DMS 273 (cell line): ENCODE results near the gene SIGLEC14.
"Not testable (repeated sequence)": the region's sequence is repeated elsewhere in the genome, so short reads cannot be mapped to it uniquely, and the experiment has no call there.

Experiments used
- DNase-seq: peaks from one replicate; lab custom pipeline; 2025; ENCODE audit not compliant: unreplicated experiment; lab: John Stamatoyannopoulos, UW

SIGLEC14 gene

GRCh38 chr19:51675911-51676565 lies 29.4 kb upstream of the SIGLEC14 start:
- DNase-seq: peak; percentile 48

GRCh38 chr19:51668216-51668615 lies 21.6 kb upstream of the SIGLEC14 start:
- no peak for DNase-seq

- no peak for DNase-seq
Observed at GRCh38 chr19:51664997-51665396, 18.4 kb upstream of the SIGLEC14 start.

GRCh38 chr19:51664131-51664530 lies 17.5 kb upstream of the SIGLEC14 start:
- DNase-seq: no peak

GRCh38 chr19:51663650-51664049 lies 17.0 kb upstream of the SIGLEC14 start:
- no peak for DNase-seq

GRCh38 chr19:51660975-51661600 lies 14.5 kb upstream of the SIGLEC14 start:
- DNase-seq: peak; percentile 89

GRCh38 chr19:51654783-51655182 lies 8.2 kb upstream of the SIGLEC14 start:
- DNase-seq: peak; percentile 6

- no peak for DNase-seq
Observed at GRCh38 chr19:51653162-51653561, 6.5 kb upstream of the SIGLEC14 start.

GRCh38 chr19:51652266-51652665 lies 5.6 kb upstream of the SIGLEC14 start:
- DNase-seq: no peak

GRCh38 chr19:51651216-51651846 lies 4.7 kb upstream of the SIGLEC14 start:
- DNase-seq: no peak

- DNase-seq: no peak
Observed at GRCh38 chr19:51647318-51647717, 693 bp upstream of the SIGLEC14 start.

GRCh38 chr19:51644636-51645271 lies 1.9 kb downstream of the SIGLEC14 start:
- no peak for DNase-seq

GRCh38 chr19:51641648-51642047 lies 5.0 kb downstream of the SIGLEC14 start:
- no peak for DNase-seq

GRCh38 chr19:51640386-51640785 lies 6.2 kb downstream of the SIGLEC14 start:
- no peak for DNase-seq

- no peak for DNase-seq
Observed at GRCh38 chr19:51639916-51640315, 6.7 kb downstream of the SIGLEC14 start.

- DNase-seq: peak; percentile 45
Observed at GRCh38 chr19:51637362-51637978, 9.2 kb downstream of the SIGLEC14 start.

GRCh38 chr19:51632126-51632525 lies 14.5 kb downstream of the SIGLEC14 start:
- DNase-seq: no peak

GRCh38 chr19:51630315-51630714 lies 16.3 kb downstream of the SIGLEC14 start, which contains the start of gene SIGLEC5:
SIGLEC5 (minus strand) TSS chr19:51630401; CDS start chr19:51630335, 66 bp downstream.
- not testable (repeated sequence) for DNase-seq

- no peak for DNase-seq
Observed at GRCh38 chr19:51628153-51628939, 18.3 kb downstream of the SIGLEC14 start.

- no peak for DNase-seq
Observed at GRCh38 chr19:51627491-51628138, 19.0 kb downstream of the SIGLEC14 start.
